NT2/D1 (cell line): ENCODE measurements around the gene COA3.

Source experiments
- SUZ12 ChIP-seq: IDR thresholded peaks from 2 replicates; pipeline ENCODE4 v1.6.1; 2011; ENCODE audit not compliant: insufficient read length, insufficient read depth; ENCODE audit errors: extremely low read depth
- ZNF274 ChIP-seq: IDR thresholded peaks from 2 replicates; pipeline ENCODE4 v1.6.1; 2011; ENCODE audit warnings: mild to moderate bottlenecking, low read depth, low read length

- TF ChIP-seq SUZ12 (no peak), ZNF274 (no peak)
Observed at GRCh38 chr17:42750739-42751344, 47.7 kb downstream of the COA3 start.
